Activated naive CD4-positive, alpha-beta T cell treated with anti-CD3 and anti-CD28 coated beads, Interleukin-2, amount 50 U/mL, for 16 hours (primary cell): Measurements from ENCODE around the gene DZIP1.

Source experiments
- DNase-seq: peaks from one replicate; pipeline ENCODE4 v3.0.0-alpha.2; 2020

Gene DZIP1

DNA sequence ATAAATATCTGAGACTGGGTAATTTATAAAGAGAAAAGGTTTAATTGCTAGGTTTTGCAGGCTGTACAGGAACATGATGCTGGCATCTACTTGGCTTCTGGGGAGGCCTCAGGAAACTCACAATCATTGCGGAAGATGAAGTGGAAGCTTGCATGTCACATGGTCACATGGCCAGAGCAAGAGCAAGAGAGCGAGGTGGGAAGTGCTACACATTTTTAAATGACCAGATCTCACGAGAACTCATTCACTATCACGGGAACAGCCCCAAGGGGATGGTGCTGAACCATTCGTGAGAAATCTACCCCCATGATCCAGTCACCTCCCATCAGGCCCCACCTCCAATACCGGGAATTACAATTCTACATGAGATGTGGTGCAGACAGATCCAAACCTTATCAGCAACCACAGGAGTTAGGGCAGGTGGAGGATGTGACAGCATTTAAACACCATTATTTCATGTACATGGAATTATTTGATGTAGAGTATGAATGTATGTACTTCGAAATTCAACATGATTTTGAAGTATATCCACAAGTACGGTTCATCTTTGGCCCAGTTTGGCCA, 102.5 kb downstream of the DZIP1 start:
- no peak for DNase-seq

DNA sequence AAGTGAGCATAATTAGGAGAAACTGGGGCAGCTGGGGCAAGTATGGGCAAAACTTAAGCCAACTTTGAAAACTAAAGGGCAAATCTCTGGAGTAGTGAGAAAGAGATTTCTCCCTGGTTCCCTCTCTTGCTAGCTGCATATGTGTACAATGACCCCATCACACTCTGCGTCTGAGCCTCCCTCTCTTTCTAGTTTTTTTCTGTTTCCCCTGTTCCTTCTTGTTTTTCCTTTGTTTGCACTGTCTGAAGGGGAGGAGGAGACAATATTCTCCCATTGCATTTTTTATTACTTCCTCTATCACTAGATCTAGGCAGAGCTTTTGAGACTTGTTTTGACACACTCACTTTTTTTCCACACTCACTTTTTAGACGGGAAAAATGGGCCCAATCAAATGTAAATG, 103.2 kb downstream of the DZIP1 start:
- no peak for DNase-seq

DNA sequence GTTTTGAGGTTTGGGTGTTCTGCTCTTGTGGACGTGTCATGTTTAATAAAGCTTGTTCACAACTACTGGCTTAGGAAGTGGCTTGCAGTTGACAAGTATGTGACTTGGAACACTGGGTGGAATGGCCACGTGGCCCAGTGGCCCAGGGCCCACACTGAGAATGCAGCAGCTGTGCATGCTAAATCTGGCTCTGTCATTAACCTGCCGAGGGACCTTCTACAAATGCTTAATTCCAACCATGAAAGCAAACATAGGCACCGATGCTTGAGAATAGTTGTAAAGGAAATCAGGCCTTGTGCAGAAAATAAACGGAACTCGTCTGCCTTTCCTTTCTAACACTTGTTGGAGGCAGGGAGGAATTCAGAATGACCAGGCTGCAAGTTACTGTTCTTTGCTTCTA, 103.6 kb downstream of the DZIP1 start:
- no peak for DNase-seq

DNA sequence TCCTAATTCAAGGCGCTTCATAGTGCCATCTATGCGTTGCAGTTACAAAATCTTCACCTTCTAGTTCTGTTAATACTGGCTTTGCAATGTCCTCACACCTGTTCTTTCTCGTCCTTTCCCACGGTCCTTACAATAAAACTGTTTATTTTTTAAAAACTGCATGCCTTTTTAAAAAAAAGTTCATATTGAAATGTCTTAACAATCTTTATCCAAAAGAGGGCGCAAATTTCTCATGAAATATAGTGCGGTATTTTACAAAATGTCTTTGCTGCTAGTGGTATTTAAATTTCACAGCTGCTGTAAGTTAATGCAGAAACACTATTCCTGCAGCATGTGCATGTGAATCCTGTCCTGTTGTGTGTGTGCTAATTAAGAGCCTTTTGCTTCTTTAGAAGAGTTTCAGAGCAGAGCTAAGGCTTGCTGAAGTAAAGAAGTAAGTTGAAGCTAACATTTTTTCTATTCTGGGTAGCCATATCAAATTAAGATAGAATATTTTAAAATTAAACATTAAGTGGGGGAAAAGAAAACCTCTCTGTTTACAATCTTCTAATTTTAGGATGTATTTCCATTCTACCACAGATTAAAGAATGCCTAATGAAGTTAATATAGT, 107.8 kb downstream of the DZIP1 start:
- no peak for DNase-seq

DNA sequence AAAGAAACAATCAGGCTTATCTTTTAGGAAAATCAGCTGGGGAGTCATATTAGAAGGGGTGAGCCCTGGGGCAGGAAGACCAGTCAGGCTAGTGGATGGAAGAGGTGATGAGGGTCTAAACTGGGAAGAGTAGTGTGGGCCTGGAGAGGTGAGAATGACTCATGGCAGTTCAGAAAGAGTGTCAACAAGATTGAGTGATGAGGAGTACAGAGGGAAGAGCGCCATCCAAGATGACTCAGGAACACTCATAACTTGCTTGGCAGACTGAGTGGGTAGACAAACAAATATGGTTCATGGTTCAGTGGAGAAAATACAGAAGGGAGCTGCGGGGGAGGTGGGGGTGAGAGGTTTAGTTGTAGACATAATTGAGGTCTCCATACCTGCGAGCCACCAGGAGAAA, 109.3 kb downstream of the DZIP1 start:
- DNase-seq, result no peak

DNA sequence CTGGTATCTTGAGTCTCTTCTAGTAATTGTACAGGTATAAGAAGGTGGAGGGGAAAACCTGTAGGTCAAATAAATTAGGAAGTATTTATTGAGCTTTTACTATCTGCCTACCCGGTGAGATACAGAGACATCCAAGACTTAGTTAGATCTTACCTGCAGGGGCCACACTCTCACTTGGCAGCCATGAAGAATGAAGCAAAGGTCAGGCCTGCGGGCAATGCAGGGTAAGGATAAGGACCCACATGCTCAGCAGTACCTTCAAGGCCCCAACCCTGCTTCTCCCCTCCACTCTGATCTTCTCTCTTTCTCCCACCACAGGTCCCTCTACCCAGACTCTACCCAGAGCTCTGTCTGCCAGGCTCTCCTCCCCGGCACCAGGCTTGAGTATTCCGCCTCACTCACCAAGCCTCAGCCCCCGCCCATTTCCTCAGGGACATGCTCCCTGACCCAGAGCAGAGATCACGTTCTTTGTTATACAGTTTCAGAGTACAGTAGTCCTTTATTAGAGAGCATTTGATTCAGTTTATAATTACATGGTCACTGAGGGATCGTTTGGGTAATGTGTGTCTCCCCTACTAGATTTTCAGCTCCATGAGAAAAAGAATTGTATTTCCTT, 110.9 kb downstream of the DZIP1 start:
- no peak for DNase-seq

DNA sequence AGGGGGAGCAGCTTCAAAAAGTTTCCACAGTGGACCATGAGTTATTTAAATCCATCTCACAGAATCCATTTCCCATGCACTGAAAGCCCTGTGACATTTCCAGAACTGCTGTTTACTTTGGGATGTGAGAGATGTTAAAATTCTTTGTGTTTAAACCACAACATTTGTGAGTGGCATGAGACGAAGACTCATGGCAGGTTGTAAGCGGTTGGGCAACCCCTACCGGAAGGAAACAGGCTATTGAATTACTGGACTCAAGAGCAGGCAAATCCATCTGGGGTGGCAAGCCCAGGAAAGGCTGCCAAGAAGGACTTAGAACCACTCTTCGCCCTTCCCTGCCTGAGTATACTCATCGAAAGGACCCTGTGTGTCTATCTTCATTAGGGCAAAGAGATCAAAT, 114.3 kb downstream of the DZIP1 start:
- no peak for DNase-seq
